ENCODE data around the gene ADGRG1.

The ADGRG1 gene

GRCh38 chr16:57601801-57602478 lies 26.5 kb upstream of the ADGRG1 start:
- peaks cover 0 to 7% (median 5%) of the 10 kb centered on the region in 3 donors for H3K9me3 ChIP-seq
- no peak overlapping the region for H3K4me3 ChIP-seq
- no peak for TF ChIP-seq CTCF (IDR thresholded peaks at IDR 0.05)
- no peak overlapping the region for H3K27ac ChIP-seq
- no peaks in the 10 kb centered on the region for H3K36me3 ChIP-seq
- peaks cover 0 to 38% of the 10 kb centered on the region in 2 donors for H3K27me3 ChIP-seq
- DNase-seq: peak in 1 of 2 donors; percentile 25
- intact Hi-C loops (cut with DNase I; ENCODE audit: low total_unique reads): no loop called here
- no peaks in the 10 kb centered on the region for H3K4me1 ChIP-seq

GRCh38 chr16:57603115-57604024 lies 25.1 kb upstream of the ADGRG1 start:
- Histone ChIP-seq H3K9me3 (no peaks in the 10 kb centered on the region), H3K4me3 (no peak overlapping the region), H3K4me1 (no peaks in the 10 kb centered on the region), H3K27me3 (peaks cover 0 to 47% of the 10 kb centered on the region in 2 donors), H3K27ac (no peak overlapping the region), H3K36me3 (no peaks in the 10 kb centered on the region)
- intact Hi-C loops (cut with DNase I; ENCODE audit: low total_unique reads): no loop called here
- peak in 1 of 2 donors; percentile 25 for DNase-seq
- no peak for TF ChIP-seq CTCF (IDR thresholded peaks at IDR 0.05)

- no peak for TF ChIP-seq CTCF (IDR thresholded peaks at IDR 0.05)
- peak in 1 of 2 donors; percentile 23 for DNase-seq
- intact Hi-C loops (cut with DNase I; ENCODE audit: low total_unique reads): no loop called here
- Histone ChIP-seq H3K4me3 (no peak overlapping the region), H3K27me3 (peaks cover 0 to 47% of the 10 kb centered on the region in 2 donors), H3K9me3 (no peaks in the 10 kb centered on the region), H3K36me3 (no peaks in the 10 kb centered on the region), H3K4me1 (no peaks in the 10 kb centered on the region), H3K27ac (no peak overlapping the region)
Observed at GRCh38 chr16:57604177-57604576, 24.3 kb upstream of the ADGRG1 start.

GRCh38 chr16:57606147-57606846 lies 22.1 kb upstream of the ADGRG1 start:
- intact Hi-C loops (cut with DNase I; ENCODE audit: low total_unique reads): no loop called here
- Histone ChIP-seq H3K36me3 (no peaks in the 10 kb centered on the region), H3K4me1 (no peaks in the 10 kb centered on the region), H3K4me3 (no peak overlapping the region), H3K27me3 (peaks cover 0 to 32% of the 10 kb centered on the region in 2 donors), H3K9me3 (no peaks in the 10 kb centered on the region), H3K27ac (no peak overlapping the region)
- no peak for TF ChIP-seq CTCF (IDR thresholded peaks at IDR 0.05)
- DNase-seq: peak in 1 of 2 donors; percentile 13

- H3K4me3 ChIP-seq: no peak overlapping the region
- peak in 1 of 2 donors; percentile 58 for DNase-seq
- TF ChIP-seq CTCF (IDR thresholded peaks at IDR 0.05): no peak
Observed at GRCh38 chr16:57606847-57607501, 21.5 kb upstream of the ADGRG1 start.

More at GRCh38 chr16:57606847-57607501, 21.5 kb upstream of the ADGRG1 start:
- H3K27ac ChIP-seq: no peak overlapping the region
- no peaks in the 10 kb centered on the region for H3K9me3 ChIP-seq
- intact Hi-C loops (cut with DNase I; ENCODE audit: low total_unique reads): no loop called here
- no peaks in the 10 kb centered on the region for H3K36me3 ChIP-seq
- H3K27me3 ChIP-seq: peaks cover 0 to 26% of the 10 kb centered on the region in 2 donors
- H3K4me1 ChIP-seq: no peaks in the 10 kb centered on the region

Measured in tibial artery (tissue), 4 donors.